NCI-H345 treated with DMSO at 0.1 percent for 48 hours (cell line): ENCODE data around the gene NOC3L.
"Not testable (repeated sequence)": the region's sequence is repeated elsewhere in the genome, so short reads cannot be mapped to it uniquely, and the experiment has no call there.

Source experiments
- DNase-seq: peaks from one replicate; lab custom pipeline; 2025; ENCODE audit not compliant: unreplicated experiment; lab: John Stamatoyannopoulos, UW

The NOC3L gene

GRCh38 chr10:94364482-94364881 is 1.7 kb upstream of the NOC3L start:
- no peak for DNase-seq

- no peak for DNase-seq
Measured at GRCh38 chr10:94363251-94363565, 469 bp upstream of the NOC3L start.

GRCh38 chr10:94361171-94361794 is 1.5 kb downstream of the NOC3L start:
- no peak for DNase-seq

GRCh38 chr10:94358480-94358879 is 4.3 kb downstream of the NOC3L start:
- DNase-seq: no peak

GRCh38 chr10:94357193-94357592 is 5.5 kb downstream of the NOC3L start:
- DNase-seq: no peak

GRCh38 chr10:94355841-94356240 is 6.9 kb downstream of the NOC3L start:
- no peak for DNase-seq

- no peak for DNase-seq
Measured at GRCh38 chr10:94353336-94353735, 9.4 kb downstream of the NOC3L start.

GRCh38 chr10:94351089-94351488 is 11.7 kb downstream of the NOC3L start:
- no peak for DNase-seq

- DNase-seq: not testable (repeated sequence)
Measured at GRCh38 chr10:94350500-94350899, 12.2 kb downstream of the NOC3L start.

- DNase-seq: no peak
Measured at GRCh38 chr10:94349327-94349726, 13.4 kb downstream of the NOC3L start.

GRCh38 chr10:94344522-94345122 is 18.1 kb downstream of the NOC3L start:
- no peak for DNase-seq

- DNase-seq: no peak
Measured at GRCh38 chr10:94343151-94343550, 19.6 kb downstream of the NOC3L start.

- no peak for DNase-seq
Measured at GRCh38 chr10:94334857-94335256, 27.9 kb downstream of the NOC3L start.

- DNase-seq: no peak
Measured at GRCh38 chr10:94333051-94333450, 29.7 kb downstream of the NOC3L start.

- DNase-seq: no peak
Measured at GRCh38 chr10:94328613-94329012, 34.1 kb downstream of the NOC3L start.

- no peak for DNase-seq
Measured at GRCh38 chr10:94327649-94328048, 35.1 kb downstream of the NOC3L start.

GRCh38 chr10:94324609-94325233 is 38.0 kb downstream of the NOC3L start:
- no peak for DNase-seq

- DNase-seq: peak; percentile 7
Measured at GRCh38 chr10:94320285-94320914, 42.3 kb downstream of the NOC3L start.

GRCh38 chr10:94316560-94316959 is 46.2 kb downstream of the NOC3L start:
- no peak for DNase-seq

- no peak for DNase-seq
Measured at GRCh38 chr10:94315975-94316464, 46.7 kb downstream of the NOC3L start.

- DNase-seq: no peak
Measured at GRCh38 chr10:94315024-94315451, 47.7 kb downstream of the NOC3L start.

- no peak for DNase-seq
Measured at GRCh38 chr10:94310369-94310768, 52.4 kb downstream of the NOC3L start.
